ENCODE measurements around the gene TMEM120A.

The TMEM120A gene

GRCh38 chr7:75943864-75944263 lies 50.5 kb downstream of the TMEM120A start:
- no peak for TF ChIP-seq CTCF (conservative IDR thresholded peaks at IDR 0.05; ENCODE audit: low read depth, low read length)
- peak; percentile 38 for DNase-seq (ENCODE audit: low read depth)
- H3K4me3 ChIP-seq (ENCODE audit: low read depth, low read length) = no peak overlapping the region

GRCh38 chr7:75938921-75939320 lies 55.5 kb downstream of the TMEM120A start:
- no peak for TF ChIP-seq CTCF (conservative IDR thresholded peaks at IDR 0.05; ENCODE audit: low read depth, low read length)
- no peak for DNase-seq (ENCODE audit: low read depth)
- no peak overlapping the region for H3K4me3 ChIP-seq (ENCODE audit: low read depth, low read length)

- DNase-seq (ENCODE audit: low read depth) = peak; percentile 87
- no peak for TF ChIP-seq CTCF (conservative IDR thresholded peaks at IDR 0.05; ENCODE audit: low read depth, low read length)
- H3K4me3 ChIP-seq (ENCODE audit: low read depth, low read length) = no peak overlapping the region
Measured at GRCh38 chr7:75937958-75938786, 56.2 kb downstream of the TMEM120A start.
